HepG2 (cell line): ENCODE data around the gene SMARCA4. TPM values are rescaled to one million over a fixed set of nuclear protein-coding genes. Genes with fewer than 3 reads are reported as not detected.

Experiments
- ADNP ChIP-seq: sonication (generic); formaldehyde crosslinking; IDR thresholded peaks from 2 replicates; pipeline ENCODE4 v1.4.0; 2020; ENCODE audit warnings: missing genetic modification reagents
- ARHGAP35 ChIP-seq: sonication (generic); formaldehyde crosslinking; IDR thresholded peaks from 2 replicates; pipeline ENCODE4 v1.9.0; 2022; ENCODE audit warnings: mild to moderate bottlenecking, inconsistent platforms, moderate library complexity, missing genetic modification reagents, borderline replicate concordance
- GATAD2A ChIP-seq: IDR thresholded peaks from 2 replicates; pipeline ENCODE4 v1.6.1; 2016
- HOXA3 ChIP-seq: sonication (generic); formaldehyde crosslinking; IDR thresholded peaks from 2 replicates; pipeline ENCODE4 v1.5.0; 2020; ENCODE audit warnings: missing genetic modification reagents
- KAT7 ChIP-seq: IDR thresholded peaks from 2 replicates; pipeline ENCODE4 v1.6.1; 2018; ENCODE audit warnings: borderline replicate concordance, missing compliant biosample characterization
- KDM3A ChIP-seq: IDR thresholded peaks from 2 replicates; pipeline ENCODE4 v1.6.1; 2018; ENCODE audit warnings: low read depth, missing compliant biosample characterization
- MEIS1 ChIP-seq: sonication (generic); formaldehyde crosslinking; IDR thresholded peaks from 2 replicates; pipeline ENCODE4 v1.9.0; 2021; ENCODE audit warnings: mild to moderate bottlenecking, missing genetic modification reagents, moderate library complexity, borderline replicate concordance
- THAP8 ChIP-seq: sonication (generic); formaldehyde crosslinking; IDR thresholded peaks from 2 replicates; pipeline ENCODE4 v1.5.1; 2020; ENCODE audit warnings: missing genetic modification reagents, mild to moderate bottlenecking, borderline replicate concordance
- ZFP41 ChIP-seq: sonication (generic); formaldehyde crosslinking; IDR thresholded peaks from 2 replicates; pipeline ENCODE4 v1.4.0; 2020; ENCODE audit warnings: mild to moderate bottlenecking, missing genetic modification reagents, borderline replicate concordance
- ZNF180 ChIP-seq: sonication (generic); formaldehyde crosslinking; IDR thresholded peaks from 2 replicates; pipeline ENCODE4 v1.4.0; 2020; ENCODE audit warnings: low read depth, missing genetic modification reagents, borderline replicate concordance
- ZNF652 ChIP-seq: IDR thresholded peaks from 2 replicates; pipeline ENCODE4 v1.6.1; 2016; ENCODE audit warnings: low read depth, borderline replicate concordance
- ZNF720 ChIP-seq: sonication (generic); formaldehyde crosslinking; IDR thresholded peaks from 2 replicates; pipeline ENCODE4 v1.4.0; 2020; ENCODE audit warnings: missing genetic modification reagents
- ZNF75D ChIP-seq: sonication (generic); formaldehyde crosslinking; IDR thresholded peaks from 2 replicates; pipeline ENCODE4 v1.8.1; 2023; ENCODE audit warnings: missing genetic modification reagents, mild to moderate bottlenecking, borderline replicate concordance
- polyA plus RNA-seq, 8 experiments: library from polyadenylated mRNA; depleted of rRNA in 3 of 8; stranded (reverse) in 7 of 8; unstranded in 1 of 8; fragments of >200 nt; fragmentation: Illumina TruSeq in 4 of 8; extraction: Trizol in 4 of 8; gene quantifications; 2 replicates each; pipeline versions ENCODE4 v1.2.1 to v1.2.3, GENCODE V29; 2011 to 2016; ENCODE audit warnings: low read depth in 4 of 8, missing spikeins in 1 of 8, mixed read lengths in 1 of 8; ENCODE audit not compliant: insufficient read depth in 1 of 8
- total RNA-seq, 5 experiments: library from RNA; depleted of rRNA; stranded (reverse); fragments of >200 nt; fragmentation: Illumina TruSeq; extraction: Trizol; gene quantifications; 2 replicates each; pipeline ENCODE4 v1.2.3, GENCODE V29; 2016; ENCODE audit warnings: low read depth in 1 of 5
- TF ChIP-seq, protein P1 (sequence below): sonication (generic); formaldehyde crosslinking; IDR thresholded peaks from 2 replicates; pipeline ENCODE4 v1.4.0; 2020; ENCODE audit warnings: missing genetic modification reagents
- TF ChIP-seq, protein P2 (sequence below): sonication (generic); formaldehyde crosslinking; IDR thresholded peaks from 2 replicates; pipeline ENCODE4 v1.5.0; 2020; ENCODE audit warnings: mild to moderate bottlenecking, missing genetic modification reagents
- TF ChIP-seq, protein P3 (sequence below): sonication (generic); formaldehyde crosslinking; conservative IDR thresholded peaks from 2 replicates; pipeline ENCODE4 v1.8.0; 2022; ENCODE audit warnings: mild to moderate bottlenecking, moderate library complexity, missing genetic modification reagents
- TF ChIP-seq, protein P4 (sequence below): sonication (generic); formaldehyde crosslinking; IDR thresholded peaks from 2 replicates; pipeline ENCODE4 v1.5.1; 2020; ENCODE audit warnings: missing genetic modification reagents, mild to moderate bottlenecking, borderline replicate concordance

The SMARCA4 gene
- total and polyA plus RNA-seq, 2 of the 13 experiments (the other 11 are each of a cell fraction or from before 2014, with no cell fraction given), result 25.4 to 45.9 TPM

GRCh38 chr19:11089254-11090013, 128.6 kb downstream of the SMARCA4 start, which contains the start of gene LDLR (continued):
- TF ChIP-seq, protein P1, sequence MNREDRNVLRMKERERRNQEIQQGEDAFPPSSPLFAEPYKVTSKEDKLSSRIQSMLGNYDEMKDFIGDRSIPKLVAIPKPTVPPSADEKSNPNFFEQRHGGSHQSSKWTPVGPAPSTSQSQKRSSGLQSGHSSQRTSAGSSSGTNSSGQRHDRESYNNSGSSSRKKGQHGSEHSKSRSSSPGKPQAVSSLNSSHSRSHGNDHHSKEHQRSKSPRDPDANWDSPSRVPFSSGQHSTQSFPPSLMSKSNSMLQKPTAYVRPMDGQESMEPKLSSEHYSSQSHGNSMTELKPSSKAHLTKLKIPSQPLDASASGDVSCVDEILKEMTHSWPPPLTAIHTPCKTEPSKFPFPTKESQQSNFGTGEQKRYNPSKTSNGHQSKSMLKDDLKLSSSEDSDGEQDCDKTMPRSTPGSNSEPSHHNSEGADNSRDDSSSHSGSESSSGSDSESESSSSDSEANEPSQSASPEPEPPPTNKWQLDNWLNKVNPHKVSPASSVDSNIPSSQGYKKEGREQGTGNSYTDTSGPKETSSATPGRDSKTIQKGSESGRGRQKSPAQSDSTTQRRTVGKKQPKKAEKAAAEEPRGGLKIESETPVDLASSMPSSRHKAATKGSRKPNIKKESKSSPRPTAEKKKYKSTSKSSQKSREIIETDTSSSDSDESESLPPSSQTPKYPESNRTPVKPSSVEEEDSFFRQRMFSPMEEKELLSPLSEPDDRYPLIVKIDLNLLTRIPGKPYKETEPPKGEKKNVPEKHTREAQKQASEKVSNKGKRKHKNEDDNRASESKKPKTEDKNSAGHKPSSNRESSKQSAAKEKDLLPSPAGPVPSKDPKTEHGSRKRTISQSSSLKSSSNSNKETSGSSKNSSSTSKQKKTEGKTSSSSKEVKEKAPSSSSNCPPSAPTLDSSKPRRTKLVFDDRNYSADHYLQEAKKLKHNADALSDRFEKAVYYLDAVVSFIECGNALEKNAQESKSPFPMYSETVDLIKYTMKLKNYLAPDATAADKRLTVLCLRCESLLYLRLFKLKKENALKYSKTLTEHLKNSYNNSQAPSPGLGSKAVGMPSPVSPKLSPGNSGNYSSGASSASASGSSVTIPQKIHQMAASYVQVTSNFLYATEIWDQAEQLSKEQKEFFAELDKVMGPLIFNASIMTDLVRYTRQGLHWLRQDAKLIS, result peak; percentile 67; the same call in 1 of the 2 replicates
- TF ChIP-seq, protein P2, sequence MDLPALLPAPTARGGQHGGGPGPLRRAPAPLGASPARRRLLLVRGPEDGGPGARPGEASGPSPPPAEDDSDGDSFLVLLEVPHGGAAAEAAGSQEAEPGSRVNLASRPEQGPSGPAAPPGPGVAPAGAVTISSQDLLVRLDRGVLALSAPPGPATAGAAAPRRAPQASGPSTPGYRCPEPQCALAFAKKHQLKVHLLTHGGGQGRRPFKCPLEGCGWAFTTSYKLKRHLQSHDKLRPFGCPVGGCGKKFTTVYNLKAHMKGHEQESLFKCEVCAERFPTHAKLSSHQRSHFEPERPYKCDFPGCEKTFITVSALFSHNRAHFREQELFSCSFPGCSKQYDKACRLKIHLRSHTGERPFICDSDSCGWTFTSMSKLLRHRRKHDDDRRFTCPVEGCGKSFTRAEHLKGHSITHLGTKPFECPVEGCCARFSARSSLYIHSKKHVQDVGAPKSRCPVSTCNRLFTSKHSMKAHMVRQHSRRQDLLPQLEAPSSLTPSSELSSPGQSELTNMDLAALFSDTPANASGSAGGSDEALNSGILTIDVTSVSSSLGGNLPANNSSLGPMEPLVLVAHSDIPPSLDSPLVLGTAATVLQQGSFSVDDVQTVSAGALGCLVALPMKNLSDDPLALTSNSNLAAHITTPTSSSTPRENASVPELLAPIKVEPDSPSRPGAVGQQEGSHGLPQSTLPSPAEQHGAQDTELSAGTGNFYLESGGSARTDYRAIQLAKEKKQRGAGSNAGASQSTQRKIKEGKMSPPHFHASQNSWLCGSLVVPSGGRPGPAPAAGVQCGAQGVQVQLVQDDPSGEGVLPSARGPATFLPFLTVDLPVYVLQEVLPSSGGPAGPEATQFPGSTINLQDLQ (CRISPR knock-in tag), result 0 out of 2 replicates have a peak, but pooled peaks have one; percentile 65
- TF ChIP-seq, protein P3, sequence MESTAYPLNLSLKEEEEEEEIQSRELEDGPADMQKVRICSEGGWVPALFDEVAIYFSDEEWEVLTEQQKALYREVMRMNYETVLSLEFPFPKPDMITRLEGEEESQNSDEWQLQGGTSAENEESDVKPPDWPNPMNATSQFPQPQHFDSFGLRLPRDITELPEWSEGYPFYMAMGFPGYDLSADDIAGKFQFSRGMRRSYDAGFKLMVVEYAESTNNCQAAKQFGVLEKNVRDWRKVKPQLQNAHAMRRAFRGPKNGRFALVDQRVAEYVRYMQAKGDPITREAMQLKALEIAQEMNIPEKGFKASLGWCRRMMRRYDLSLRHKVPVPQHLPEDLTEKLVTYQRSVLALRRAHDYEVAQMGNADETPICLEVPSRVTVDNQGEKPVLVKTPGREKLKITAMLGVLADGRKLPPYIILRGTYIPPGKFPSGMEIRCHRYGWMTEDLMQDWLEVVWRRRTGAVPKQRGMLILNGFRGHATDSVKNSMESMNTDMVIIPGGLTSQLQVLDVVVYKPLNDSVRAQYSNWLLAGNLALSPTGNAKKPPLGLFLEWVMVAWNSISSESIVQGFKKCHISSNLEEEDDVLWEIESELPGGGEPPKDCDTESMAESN (CRISPR knock-in tag), result 0 out of 2 replicates have a peak, but pooled peaks have one; percentile 33
- TF ChIP-seq ZNF720 (CRISPR knock-in tag) (no peak), KDM3A (CRISPR knock-in tag) (no peak), THAP8 (CRISPR knock-in tag) (no peak), MEIS1 (0 out of 2 replicates have a peak, but pooled peaks have one; percentile 38), ZNF75D (CRISPR knock-in tag) (no peak), KAT7 (CRISPR knock-in tag) (peak; percentile 26; the same call in 1 of the 2 replicates), GATAD2A (CRISPR knock-in tag) (no peak), ARHGAP35 (CRISPR knock-in tag) (0 out of 2 replicates have a peak, but pooled peaks have one; percentile 16), HOXA3 (CRISPR knock-in tag) (peak; percentile 50; the same call in 1 of the 2 replicates), ZNF180 (no peak), ADNP (CRISPR knock-in tag) (no peak), ZNF652 (CRISPR knock-in tag) (peak; percentile 98), ZFP41 (no peak)
- TF ChIP-seq, protein P4, sequence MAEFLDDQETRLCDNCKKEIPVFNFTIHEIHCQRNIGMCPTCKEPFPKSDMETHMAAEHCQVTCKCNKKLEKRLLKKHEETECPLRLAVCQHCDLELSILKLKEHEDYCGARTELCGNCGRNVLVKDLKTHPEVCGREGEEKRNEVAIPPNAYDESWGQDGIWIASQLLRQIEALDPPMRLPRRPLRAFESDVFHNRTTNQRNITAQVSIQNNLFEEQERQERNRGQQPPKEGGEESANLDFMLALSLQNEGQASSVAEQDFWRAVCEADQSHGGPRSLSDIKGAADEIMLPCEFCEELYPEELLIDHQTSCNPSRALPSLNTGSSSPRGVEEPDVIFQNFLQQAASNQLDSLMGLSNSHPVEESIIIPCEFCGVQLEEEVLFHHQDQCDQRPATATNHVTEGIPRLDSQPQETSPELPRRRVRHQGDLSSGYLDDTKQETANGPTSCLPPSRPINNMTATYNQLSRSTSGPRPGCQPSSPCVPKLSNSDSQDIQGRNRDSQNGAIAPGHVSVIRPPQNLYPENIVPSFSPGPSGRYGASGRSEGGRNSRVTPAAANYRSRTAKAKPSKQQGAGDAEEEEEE (CRISPR knock-in tag), result peak; percentile 19; the same call in 1 of the 2 replicates
